Activated CD4-positive, alpha-beta T cell treated with anti-CD3 and anti-CD28 coated beads, Interleukin-2, amount 10 ng/mL, durations not matched to agents 7 days and 5 days (primary cell): ENCODE results near the gene ARPC5. TPM values are rescaled to one million over a fixed set of nuclear protein-coding genes. Genes with fewer than 3 reads are reported as not detected.

ENCODE experiments used
- CTCF ChIA-PET: fragments of 350-600 bp; sonication (Branson Sonifier 250); formaldehyde crosslinking; loops from one replicate; lab custom pipeline; 2021; ENCODE audit warnings: antibody characterized with exemption; lab: Charles Lee
- POLR2A ChIA-PET: fragments of 350-600 bp; sonication (Branson Sonifier 250); formaldehyde crosslinking; loops from one replicate; lab custom pipeline; 2021; ENCODE audit warnings: antibody characterized with exemption; lab: Charles Lee
- DNase-seq: peaks from one replicate; pipeline ENCODE4 v3.0.0-alpha.2; 2020
- H3K27ac Mint-ChIP-seq: one replicate; pipeline ENCODE4 v1.8.0; 2021; ENCODE audit warnings: mild to moderate bottlenecking, moderate library complexity, mixed read lengths
- H3K27me3 Mint-ChIP-seq: one replicate; pipeline ENCODE4 v1.8.0; 2021; ENCODE audit warnings: mixed read lengths
- H3K36me3 Mint-ChIP-seq: one replicate; pipeline ENCODE4 v1.8.0; 2021; ENCODE audit warnings: low read depth, mixed read lengths
- H3K4me1 Mint-ChIP-seq: one replicate; pipeline ENCODE4 v1.8.0; 2021; ENCODE audit warnings: mixed read lengths
- H3K4me3 Mint-ChIP-seq: one replicate; pipeline ENCODE4 v1.8.0; 2021; ENCODE audit warnings: mild to moderate bottlenecking, moderate library complexity, mixed read lengths
- H3K9me3 Mint-ChIP-seq: one replicate; pipeline ENCODE4 v1.8.0; 2021; ENCODE audit warnings: mixed read lengths
- total RNA-seq, 2 experiments: library from RNA; stranded (reverse); gene quantifications; one replicate each; pipeline ENCODE4 v1.2.3, GENCODE V29; 2021

ARPC5 gene
- total RNA-seq, 2 experiments from 2014 or later = 257 to 273 TPM

DNA sequence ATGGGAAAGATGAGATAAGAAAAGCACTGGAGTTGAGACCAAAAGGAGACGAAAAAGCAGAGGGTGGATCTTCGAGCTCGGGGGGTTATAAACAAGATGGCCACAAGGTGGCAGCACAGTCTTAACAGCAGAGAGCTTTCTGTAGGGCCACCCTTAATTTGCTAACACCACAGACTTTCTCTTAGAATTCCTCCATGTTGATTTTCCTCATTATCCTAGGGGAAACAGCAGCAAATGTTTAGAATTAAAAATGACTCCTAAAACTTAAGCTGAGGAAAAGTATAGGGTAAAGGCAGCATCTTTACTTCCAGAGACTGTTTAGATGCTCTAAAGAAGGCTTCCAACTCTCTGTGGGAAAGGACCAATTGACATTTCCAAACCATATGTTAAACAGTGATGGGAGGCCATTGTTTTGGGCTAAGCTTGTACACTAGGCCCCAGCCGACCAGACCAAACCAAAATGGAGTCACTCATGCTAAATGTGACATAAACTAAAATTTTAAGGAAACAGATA is 20.0 kb upstream of the ARPC5 start:
- Mint-ChIP-seq H3K36me3 (no peaks in the 10 kb centered on the region), H3K27me3 (peaks cover under 1% of the 10 kb centered on the region), H3K9me3 (no peaks in the 10 kb centered on the region), H3K27ac (no peak overlapping the region), H3K4me3 (no peak overlapping the region), H3K4me1 (peaks cover 36% of the 10 kb centered on the region)
- DNase-seq = peak; percentile 78
- POLR2A ChIA-PET = interaction anchor here (1.1 kb wide), 1 partner anchor 260 kb away, joined by 3 read pairs; no protein-coding TSS in a partner anchor
- CTCF ChIA-PET = interaction anchor here (0.6 to 4.0 kb wide), 13 partner anchors 9 to 396 kb away, joined by 3 to 29 read pairs (median 3); partner anchors contain the start of genes ARPC5 and TSEN15

DNA sequence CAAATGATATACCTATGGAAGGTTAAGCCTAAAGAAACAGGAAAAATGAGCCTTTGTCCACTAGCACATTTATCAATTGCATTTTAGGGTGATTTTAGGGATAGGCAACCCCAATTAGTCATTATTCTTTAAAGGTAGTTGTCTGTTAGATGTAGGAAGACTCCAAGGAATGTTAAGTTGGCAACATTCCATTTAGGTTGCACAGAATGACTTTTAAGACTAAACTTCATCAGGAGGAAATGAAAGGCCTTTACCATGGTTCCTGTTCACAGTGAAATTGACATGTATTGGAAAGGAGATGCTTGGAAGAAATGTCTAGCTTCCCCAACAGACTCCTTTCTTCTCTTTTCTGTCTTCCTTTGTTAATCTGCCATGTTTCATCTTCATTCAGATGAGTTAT is 19.1 kb upstream of the ARPC5 start:
- Mint-ChIP-seq H3K4me3 (no peak overlapping the region), H3K36me3 (no peaks in the 10 kb centered on the region), H3K27me3 (no peaks in the 10 kb centered on the region), H3K27ac (no peak overlapping the region), H3K9me3 (no peaks in the 10 kb centered on the region), H3K4me1 (peaks cover 36% of the 10 kb centered on the region)
- POLR2A ChIA-PET = no interaction called here
- CTCF ChIA-PET = interaction anchor here (0.6 to 4.0 kb wide), 6 partner anchors 17 to 265 kb away, joined by 3 to 29 read pairs (median 4); no protein-coding TSS in a partner anchor
- DNase-seq = no peak

DNA sequence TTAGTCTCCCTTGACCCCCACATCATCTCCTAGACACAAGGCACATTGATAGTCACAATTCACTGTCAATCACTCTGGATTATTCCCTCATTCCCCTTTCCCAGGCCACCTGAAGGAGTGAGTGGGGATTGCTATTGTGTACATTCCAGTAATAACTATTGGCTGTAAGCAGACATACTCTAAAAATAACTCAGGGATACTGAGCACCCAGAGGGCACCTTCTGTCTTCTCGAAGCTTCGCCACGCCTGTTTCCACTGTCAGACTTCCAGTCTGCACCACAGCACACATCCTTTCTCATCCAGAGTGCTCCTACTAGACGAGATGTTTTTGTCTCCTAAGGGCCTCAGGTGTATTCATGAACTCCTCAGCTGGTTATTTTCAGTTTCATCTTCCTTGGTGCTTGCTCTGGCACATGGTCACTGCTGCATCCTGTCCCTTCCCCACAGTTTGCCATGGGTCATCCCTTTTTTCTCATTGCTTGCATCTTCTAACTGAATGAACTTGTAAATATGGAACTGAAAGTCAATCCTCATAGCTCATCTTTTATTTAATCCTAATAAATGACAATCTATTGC is 18.4 kb upstream of the ARPC5 start:
- Mint-ChIP-seq H3K27me3 (no peaks in the 10 kb centered on the region), H3K4me3 (no peak overlapping the region), H3K36me3 (no peaks in the 10 kb centered on the region), H3K4me1 (peaks cover 36% of the 10 kb centered on the region), H3K27ac (no peak overlapping the region), H3K9me3 (no peaks in the 10 kb centered on the region)
- DNase-seq = no peak
- POLR2A ChIA-PET = no interaction called here
- CTCF ChIA-PET = interaction anchor here (0.5 to 4.0 kb wide), 3 partner anchors 10 to 261 kb away, joined by 3 to 29 read pairs (median 4); no protein-coding TSS in a partner anchor

DNA sequence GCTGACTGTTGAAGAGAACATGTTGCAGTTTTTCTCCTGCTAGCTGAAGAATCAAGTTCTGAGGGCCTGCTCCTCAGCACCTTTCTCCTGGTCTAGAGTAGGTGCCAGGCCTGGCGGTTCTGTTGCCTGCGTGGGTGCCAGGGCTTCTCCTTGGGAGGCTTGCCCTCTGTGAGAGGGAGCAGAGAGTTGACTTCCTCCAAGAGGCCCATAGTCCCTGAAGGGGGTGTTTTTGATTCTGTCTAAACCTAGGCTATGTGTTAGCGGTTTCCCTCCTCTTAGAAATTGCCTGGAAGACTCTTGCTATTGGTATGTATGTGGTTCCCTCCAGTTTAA is 17.8 kb upstream of the ARPC5 start:
- ChIA-PET POLR2A (no interaction called here), CTCF (interaction anchor here (0.5 to 4.0 kb wide), 5 partner anchors 9 to 262 kb away, joined by 3 to 29 read pairs (median 3); partner anchors contain the start of gene ARPC5)
- peaks cover 36% of the 10 kb centered on the region for H3K4me1 Mint-ChIP-seq
- H3K4me3 Mint-ChIP-seq = no peak overlapping the region
- H3K27me3 Mint-ChIP-seq = no peaks in the 10 kb centered on the region
- no peak for DNase-seq
- no peak overlapping the region for H3K27ac Mint-ChIP-seq
- no peaks in the 10 kb centered on the region for H3K36me3 Mint-ChIP-seq
- no peaks in the 10 kb centered on the region for H3K9me3 Mint-ChIP-seq

DNA sequence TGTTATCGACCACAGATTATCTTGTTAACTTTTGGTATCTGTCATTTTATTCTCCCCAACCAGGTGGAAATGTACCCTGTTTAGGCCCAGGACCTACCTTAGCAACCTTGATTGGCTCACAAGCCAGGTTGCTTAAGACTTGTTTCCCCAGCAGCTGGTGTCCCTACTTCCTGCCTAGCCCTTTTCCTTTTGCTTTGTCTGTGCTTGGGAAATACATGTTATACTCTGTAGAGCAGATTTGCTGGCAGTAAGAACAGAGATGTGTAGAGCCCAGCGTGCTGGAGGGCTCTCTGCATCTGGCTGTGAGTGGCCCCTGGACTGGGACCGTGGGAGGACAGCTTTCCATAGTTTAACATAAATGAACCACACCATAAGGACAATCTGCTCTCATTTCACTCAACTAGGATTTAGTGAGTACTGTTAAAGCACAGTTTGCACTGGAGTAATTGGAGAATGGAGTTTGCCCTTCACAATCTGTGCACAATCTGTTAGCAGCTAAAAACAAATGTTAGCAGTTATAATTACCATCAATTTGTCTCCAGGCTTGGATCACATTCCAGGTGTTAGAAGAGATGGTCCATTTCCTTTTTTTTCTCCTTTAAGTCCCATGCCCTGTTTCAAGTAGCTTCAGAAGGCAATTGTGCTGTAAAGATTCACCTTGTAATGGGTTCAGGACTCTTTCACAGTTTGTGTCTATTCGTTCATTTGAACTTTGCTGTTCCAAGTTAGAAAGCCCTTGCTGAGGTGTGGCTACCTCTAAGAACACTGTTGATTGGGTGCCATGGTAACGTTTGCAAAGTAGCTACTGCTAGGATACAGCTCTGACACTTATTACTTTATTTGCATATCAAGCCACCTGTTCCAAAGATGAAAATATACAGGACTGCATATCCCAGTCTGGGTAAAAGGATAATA is 17.2 kb upstream of the ARPC5 start, which contains the start of gene APOBEC4:
Gene APOBEC4 (minus strand): TSS at position 770 of the 915 bp plus-strand sequence. CDS start 4,535 bp downstream, outside the sequence.
- H3K4me1 Mint-ChIP-seq = peaks cover 36% of the 10 kb centered on the region
- POLR2A ChIA-PET = no interaction called here
- DNase-seq = no peak

DNA sequence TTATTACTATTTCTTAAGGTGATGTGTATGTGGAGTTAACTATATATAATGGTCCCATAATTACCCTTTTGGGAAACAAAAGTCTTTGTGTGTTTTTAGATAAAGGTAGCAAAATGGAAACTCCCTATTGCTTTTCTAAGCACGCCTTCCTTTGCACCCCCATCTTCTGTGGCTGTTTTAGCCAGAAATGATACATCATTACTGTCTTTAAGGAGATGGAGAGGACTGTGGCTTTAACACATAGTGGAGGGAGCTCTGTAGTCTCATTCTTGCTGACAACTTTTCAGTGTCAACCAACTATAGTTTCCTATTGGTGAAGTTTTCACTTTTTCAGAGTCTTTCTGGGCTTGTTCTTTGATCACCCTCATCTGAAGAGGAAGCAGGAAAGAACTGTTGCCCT is 16.5 kb upstream of the ARPC5 start:
- ChIA-PET CTCF (interaction anchor here (0.7 to 2.3 kb wide), 4 partner anchors 18 to 789 kb away, joined by 3 to 9 read pairs (median 4); no protein-coding TSS in a partner anchor), POLR2A (no interaction called here)
- H3K27me3 Mint-ChIP-seq = no peaks in the 10 kb centered on the region
- peak overlapping the region; percentile 72 for H3K27ac Mint-ChIP-seq
- no peak overlapping the region for H3K4me3 Mint-ChIP-seq
- H3K9me3 Mint-ChIP-seq = no peaks in the 10 kb centered on the region
- peaks cover 36% of the 10 kb centered on the region for H3K4me1 Mint-ChIP-seq
- H3K36me3 Mint-ChIP-seq = no peaks in the 10 kb centered on the region
- no peak for DNase-seq

More for the DNA sequence above, 17.2 kb upstream of the ARPC5 start, which contains the start of gene APOBEC4:
- H3K9me3 Mint-ChIP-seq = no peaks in the 10 kb centered on the region
- H3K27ac Mint-ChIP-seq = peak within 1 kb of the TSS; percentile 72
- no peaks in the 10 kb centered on the region for H3K27me3 Mint-ChIP-seq
- CTCF ChIA-PET = interaction anchor here (0.7 to 4.0 kb wide), 6 partner anchors 9 to 789 kb away, joined by 3 to 29 read pairs (median 3); partner anchors contain the start of gene ARPC5
- H3K4me3 Mint-ChIP-seq = no peak within 1 kb of the TSS
- no peaks in the 10 kb centered on the region for H3K36me3 Mint-ChIP-seq

DNA sequence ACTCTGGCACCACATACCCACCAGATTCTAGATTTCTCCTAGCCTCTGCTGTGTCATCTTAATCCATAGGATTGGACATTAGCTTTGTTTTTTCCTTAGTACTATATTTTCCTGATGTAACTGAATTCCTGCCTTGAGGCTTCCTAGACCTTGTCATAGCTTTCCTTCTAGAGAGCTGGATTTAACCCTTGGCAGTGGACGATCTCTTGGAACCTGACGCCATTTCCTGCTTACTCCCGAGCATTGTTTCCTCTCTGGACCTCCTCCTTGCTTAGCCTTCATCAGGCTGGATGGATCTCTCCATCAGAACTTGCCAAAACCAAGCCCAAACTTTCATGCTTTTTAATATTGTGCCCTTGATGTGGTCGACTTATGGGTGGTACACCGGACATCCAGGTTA is 16.0 kb upstream of the ARPC5 start:
- POLR2A ChIA-PET = no interaction called here
- Mint-ChIP-seq H3K9me3 (no peaks in the 10 kb centered on the region), H3K4me1 (peaks cover 36% of the 10 kb centered on the region), H3K27ac (peak overlapping the region; percentile 72), H3K4me3 (no peak overlapping the region), H3K36me3 (no peaks in the 10 kb centered on the region), H3K27me3 (no peaks in the 10 kb centered on the region)
- no peak for DNase-seq
- CTCF ChIA-PET = interaction anchor here (1.1 to 2.3 kb wide), 2 partner anchors 33 to 264 kb away, joined by 4 to 9 read pairs; no protein-coding TSS in a partner anchor

DNA sequence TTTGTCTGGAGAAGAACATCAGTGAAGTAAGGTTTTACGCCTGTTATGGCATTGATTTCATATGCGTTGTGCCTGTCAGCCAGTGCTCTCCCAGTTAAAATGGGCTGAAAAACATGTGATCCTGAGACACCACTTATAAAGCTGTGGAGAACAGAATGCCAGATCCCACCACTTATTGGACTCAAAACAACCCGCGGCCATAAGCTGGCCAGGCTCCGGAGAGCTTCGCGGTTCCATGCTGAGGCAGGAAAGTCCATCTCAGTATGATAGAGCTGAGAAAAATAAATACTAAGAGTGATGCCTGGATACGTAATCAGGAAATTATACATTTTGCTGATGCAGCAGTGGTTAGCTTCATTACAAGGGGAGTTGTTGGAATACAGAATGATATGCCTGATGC is 12.5 kb upstream of the ARPC5 start:
- POLR2A ChIA-PET = no interaction called here
- no peak overlapping the region for H3K4me3 Mint-ChIP-seq
- no peak for DNase-seq
- H3K36me3 Mint-ChIP-seq = no peaks in the 10 kb centered on the region
- CTCF ChIA-PET = interaction anchor here (0.5 to 1.0 kb wide), 2 partner anchors 37 to 294 kb away, joined by 3 read pairs; no protein-coding TSS in a partner anchor
- no peaks in the 10 kb centered on the region for H3K27me3 Mint-ChIP-seq
- peaks cover 21% of the 10 kb centered on the region for H3K4me1 Mint-ChIP-seq
- H3K27ac Mint-ChIP-seq = no peak overlapping the region
- H3K9me3 Mint-ChIP-seq = no peaks in the 10 kb centered on the region

DNA sequence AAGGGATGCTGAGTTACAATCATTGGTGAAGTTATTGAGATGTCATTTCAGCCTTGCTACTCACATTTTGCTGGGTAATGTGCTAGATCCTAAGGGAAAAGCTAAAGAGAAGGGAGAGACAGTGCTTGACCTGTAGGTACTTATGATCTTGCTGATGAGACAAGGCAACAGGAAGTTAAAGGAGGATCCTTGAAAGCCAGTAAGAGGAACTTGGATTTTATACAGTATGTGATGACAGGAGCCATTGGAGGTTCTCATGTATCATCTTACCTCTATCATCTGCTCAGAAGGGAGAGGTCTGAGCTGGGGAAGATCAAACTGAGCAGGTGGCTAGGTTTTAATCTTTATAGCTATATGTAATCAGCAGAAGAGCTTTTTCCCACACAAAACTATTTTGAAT is 11.2 kb upstream of the ARPC5 start:
- Mint-ChIP-seq H3K27ac (no peak overlapping the region), H3K27me3 (no peaks in the 10 kb centered on the region), H3K9me3 (no peaks in the 10 kb centered on the region), H3K4me1 (peaks cover 8% of the 10 kb centered on the region), H3K4me3 (no peak overlapping the region), H3K36me3 (no peaks in the 10 kb centered on the region)
- POLR2A ChIA-PET = no interaction called here
- CTCF ChIA-PET = interaction anchor here (1.3 to 1.5 kb wide), 2 partner anchors 9 to 269 kb away, joined by 4 to 5 read pairs; no protein-coding TSS in a partner anchor
- DNase-seq = no peak

DNA sequence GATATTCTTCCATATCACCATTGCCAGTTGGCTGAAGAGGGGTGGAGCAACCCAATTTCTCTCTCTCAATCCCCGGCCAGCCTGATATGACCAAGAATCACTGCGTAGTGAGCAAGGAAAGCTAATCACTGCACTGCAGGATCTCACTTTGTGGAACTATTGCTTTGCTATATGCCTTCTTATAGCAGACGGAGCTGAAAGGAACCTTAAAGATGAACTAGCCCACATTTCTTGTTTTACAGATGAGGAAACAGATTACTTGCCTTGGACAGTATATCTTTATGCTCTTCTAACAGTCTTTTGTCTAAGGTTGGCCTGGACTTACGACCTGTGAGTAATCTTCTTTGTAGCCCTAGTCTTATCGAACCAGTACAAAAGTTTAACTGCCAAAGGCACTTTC is 9.9 kb upstream of the ARPC5 start:
- H3K27me3 Mint-ChIP-seq = no peaks in the 10 kb centered on the region
- H3K36me3 Mint-ChIP-seq = no peaks in the 10 kb centered on the region
- ChIA-PET CTCF (interaction anchor here (2.3 kb wide), 1 partner anchor 12 kb away, joined by 10 read pairs; no protein-coding TSS in a partner anchor), POLR2A (no interaction called here)
- H3K9me3 Mint-ChIP-seq = no peaks in the 10 kb centered on the region
- H3K4me1 Mint-ChIP-seq = no peaks in the 10 kb centered on the region
- no peak for DNase-seq
- H3K27ac Mint-ChIP-seq = no peak overlapping the region
- H3K4me3 Mint-ChIP-seq = no peak overlapping the region

DNA sequence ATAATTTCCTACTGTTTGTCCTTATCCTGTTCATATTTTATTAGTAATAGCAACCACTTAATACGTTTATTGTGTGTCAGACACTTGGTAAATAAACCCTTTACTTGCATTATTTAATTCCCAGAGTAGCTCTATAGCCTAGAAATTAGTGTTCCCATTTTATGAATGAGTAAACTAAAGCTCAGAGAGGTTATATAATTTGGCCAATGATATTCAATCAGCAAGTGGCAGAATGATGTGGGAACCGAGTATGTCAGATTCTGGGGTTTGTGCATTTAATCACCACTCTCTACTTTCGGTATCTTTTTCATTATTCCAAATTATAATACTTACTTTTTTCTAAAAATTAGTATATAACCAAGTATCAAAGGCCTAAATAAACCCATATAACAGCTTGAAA is 6.6 kb upstream of the ARPC5 start:
- POLR2A ChIA-PET = no interaction called here

DNA sequence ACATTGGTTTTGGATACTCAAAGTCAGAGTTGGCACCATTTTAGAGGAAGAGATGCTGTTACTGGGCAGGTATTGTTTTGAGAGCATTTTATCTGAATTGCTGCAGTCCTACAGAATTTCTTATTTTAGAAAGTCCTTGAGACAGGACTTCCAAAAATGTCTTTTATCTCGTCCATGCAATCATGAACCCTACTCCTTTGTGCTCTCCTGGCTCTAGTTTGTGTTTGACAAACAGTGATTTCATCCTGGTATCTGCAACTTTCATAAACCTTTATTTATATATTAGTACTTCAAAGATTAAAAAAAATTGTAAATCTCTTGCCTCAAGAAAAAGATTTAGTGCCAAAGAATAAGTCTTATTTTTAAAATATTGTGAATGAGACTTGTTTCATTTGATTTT is 4.6 kb upstream of the ARPC5 start:
- POLR2A ChIA-PET = no interaction called here
- Mint-ChIP-seq H3K4me1 (peaks cover 17% of the 10 kb centered on the region), H3K27me3 (peaks cover 17% of the 10 kb centered on the region), H3K4me3 (no peak overlapping the region), H3K9me3 (no peaks in the 10 kb centered on the region), H3K36me3 (peaks cover 8% of the 10 kb centered on the region), H3K27ac (no peak overlapping the region)
- DNase-seq = no peak
- CTCF ChIA-PET = no interaction called here

More for the DNA sequence above, 6.6 kb upstream of the ARPC5 start:
- H3K9me3 Mint-ChIP-seq = no peaks in the 10 kb centered on the region
- H3K4me3 Mint-ChIP-seq = no peak overlapping the region
- no peak for DNase-seq
- H3K4me1 Mint-ChIP-seq = peaks cover 3% of the 10 kb centered on the region
- no peaks in the 10 kb centered on the region for H3K36me3 Mint-ChIP-seq
- CTCF ChIA-PET = no interaction called here
- peaks cover 9% of the 10 kb centered on the region for H3K27me3 Mint-ChIP-seq
- no peak overlapping the region for H3K27ac Mint-ChIP-seq
